ENCODE measurements around the gene STX4. TPM values are rescaled to one million over a fixed set of nuclear protein-coding genes. Genes with fewer than 3 reads are reported as not detected.
A peak's percentile ranks its signal among the peaks of the same experiment; 100 is the strongest.

Gene STX4
- total and polyA plus RNA-seq, 11 donors, result 19.5 to 73.8 (median 44.6) TPM

DNA sequence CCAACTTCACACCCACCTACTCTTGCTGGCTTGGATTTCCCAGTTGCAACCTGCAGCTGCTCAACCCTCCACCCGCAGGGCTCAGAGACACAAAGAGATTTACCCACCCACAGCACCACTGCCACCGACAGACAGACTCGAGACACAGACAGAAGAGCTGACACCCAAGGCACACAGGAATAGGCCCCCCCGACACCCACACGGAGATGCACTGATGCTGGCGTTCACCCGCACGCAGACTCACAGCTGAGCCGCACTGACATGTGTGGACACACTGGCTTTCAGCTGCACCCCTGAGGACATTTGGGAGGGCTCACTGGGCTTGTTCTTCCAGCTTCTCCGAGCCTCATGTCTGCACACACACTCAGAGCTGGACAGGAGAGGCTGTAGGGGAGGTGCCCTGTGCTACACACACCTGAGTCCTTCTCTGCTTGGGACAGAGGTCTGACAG, 31.1 kb upstream of the STX4 start:
- H3K36me3 ChIP-seq, result no peaks in the 10 kb centered on the region
- no peak for TF ChIP-seq POLR2A (IDR thresholded peaks at IDR 0.05)
- TF ChIP-seq CTCF (IDR thresholded peaks at IDR 0.05), result no peak
- 60 to 82% (median 71%) methylated on average over 9 to 10 of the region's 10 CpGs for WGBS, 4 donors

GRCh38 chr16:31002862-31003341, 30.5 kb upstream of the STX4 start:
- TF ChIP-seq POLR2A (IDR thresholded peaks at IDR 0.05) (no peak), CTCF (IDR thresholded peaks at IDR 0.05) (no peak)
- Histone ChIP-seq H3K27ac (peak overlapping the region in 1 of 12 donors; percentile 19), H3K36me3 (no peaks in the 10 kb centered on the region), H3K4me3 (no peak overlapping the region), H3K27me3 (peaks cover 0 to 9% (median 6%) of the 10 kb centered on the region in 9 donors), H3K4me1 (peaks cover 0 to 11% (median 4%) of the 10 kb centered on the region in 12 donors), H3K9me3 (no peaks in the 10 kb centered on the region)
- ATAC-seq (peak in 1 of 4 donors; percentile 28), DNase-seq (peak in 1 of 5 donors; percentile 13)
- intact Hi-C loops (cut with DNase I), result no loop called here
- WGBS, 4 donors, result 80 to 88% (median 84%) methylated on average over 5 to 9 of the region's 9 CpGs

More for the DNA sequence above, 31.1 kb upstream of the STX4 start:
- Histone ChIP-seq H3K4me3 (no peak overlapping the region), H3K9me3 (no peaks in the 10 kb centered on the region), H3K4me1 (peaks cover 0 to 17% (median 9%) of the 10 kb centered on the region in 12 donors), H3K27ac (no peak overlapping the region), H3K27me3 (peaks cover 0 to 6% (median 2%) of the 10 kb centered on the region in 9 donors)
- DNase-seq, result peak in 1 of 5 donors; percentile 14
- intact Hi-C loops (cut with DNase I), result no loop called here
- no peak for ATAC-seq

DNA sequence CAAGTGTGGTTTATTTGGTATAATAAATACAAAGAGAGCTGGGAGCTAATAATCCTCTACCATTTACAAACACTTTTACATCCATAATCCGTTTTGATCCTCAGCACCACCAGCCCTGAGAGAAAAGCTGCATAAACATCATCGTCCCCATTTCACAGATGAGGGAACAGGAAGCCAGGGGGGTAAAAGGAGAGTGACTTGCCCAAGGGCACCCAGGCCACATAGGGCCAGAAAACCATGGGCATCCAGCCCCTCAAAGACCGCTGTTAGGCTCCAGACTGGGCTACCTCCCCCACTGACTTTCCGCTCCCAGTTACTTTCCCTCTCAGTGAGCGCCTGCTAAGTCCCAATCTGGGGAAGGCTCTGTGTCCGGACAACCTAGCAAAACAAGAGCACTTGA, 29.6 kb upstream of the STX4 start:
- ATAC-seq, result no peak
- Histone ChIP-seq H3K9me3 (no peaks in the 10 kb centered on the region), H3K27me3 (peaks cover 0 to 18% (median 12%) of the 10 kb centered on the region in 9 donors), H3K4me3 (no peak overlapping the region), H3K27ac (no peak overlapping the region), H3K4me1 (peaks cover 0 to 9% (median 0%) of the 10 kb centered on the region in 12 donors), H3K36me3 (no peaks in the 10 kb centered on the region)
- intact Hi-C loops (cut with DNase I), result no loop called here
- TF ChIP-seq POLR2A (IDR thresholded peaks at IDR 0.05) (no peak), CTCF (IDR thresholded peaks at IDR 0.05) (no peak)
- DNase-seq, result peak in 1 of 5 donors; percentile 2
- 85 to 90% (median 88%) methylated on average over 6 of the region's 6 CpGs for WGBS, 4 donors

DNA sequence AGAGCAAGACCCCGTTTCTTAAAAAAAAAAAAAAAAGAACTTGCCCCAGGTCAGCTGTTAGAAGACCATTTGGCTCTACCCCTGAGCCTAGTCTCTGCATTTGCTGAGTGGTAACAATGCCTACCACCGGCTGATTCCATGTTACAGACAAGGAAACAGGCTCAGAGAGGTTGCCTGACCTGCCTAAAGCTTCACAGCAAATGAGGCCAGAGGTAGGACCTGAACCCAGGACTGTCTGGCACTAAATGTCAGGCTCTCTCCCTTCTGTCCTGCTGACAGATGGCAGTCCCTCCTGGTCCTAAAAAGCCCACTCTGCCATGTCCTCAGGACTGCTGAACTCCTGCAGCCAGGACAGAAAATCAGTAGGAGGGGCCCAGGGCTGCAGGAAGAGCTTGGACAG, 28.7 kb upstream of the STX4 start:
- DNase-seq (no peak), ATAC-seq (no peak)
- Histone ChIP-seq H3K4me3 (no peak overlapping the region), H3K4me1 (peaks cover 0 to 7% (median 0%) of the 10 kb centered on the region in 12 donors), H3K9me3 (no peaks in the 10 kb centered on the region), H3K36me3 (no peaks in the 10 kb centered on the region), H3K27ac (no peak overlapping the region), H3K27me3 (peaks cover 5 to 27% (median 20%) of the 10 kb centered on the region in 9 donors)
- TF ChIP-seq CTCF (IDR thresholded peaks at IDR 0.05), result no peak
- no peak for TF ChIP-seq POLR2A (IDR thresholded peaks at IDR 0.05)
- intact Hi-C loops (cut with DNase I), result no loop called here
- 71 to 88% (median 81%) methylated on average over 2 of the region's 2 CpGs for WGBS, 4 donors
